ENCODE measurements around the gene SCG5.

The SCG5 gene

GRCh38 chr15:32691689-32692038 is 50.2 kb downstream of the SCG5 start:
- H3K4me1 ChIP-seq (ENCODE audit: insufficient read depth, low read length, severe bottlenecking) = no peaks in the 10 kb centered on the region
- no peak overlapping the region for H3K4me3 ChIP-seq (ENCODE audit: low read depth, low read length, poor library complexity, severe bottlenecking)
- no peaks in the 10 kb centered on the region for H3K79me2 ChIP-seq (ENCODE audit: insufficient read depth, low read length)
- no peaks in the 10 kb centered on the region for H3K9me3 ChIP-seq (ENCODE audit: low read length)
- no peak overlapping the region for H3K4me2 ChIP-seq (ENCODE audit: low read length)
- no peaks in the 10 kb centered on the region for H3K36me3 ChIP-seq (ENCODE audit: insufficient read depth, low read length)
- no peaks in the 10 kb centered on the region for H3F3A ChIP-seq (ENCODE audit: insufficient read depth, low read length)
- no peaks in the 10 kb centered on the region for H3K9me2 ChIP-seq (ENCODE audit: low read depth, low read length)
- H2AFZ ChIP-seq (ENCODE audit: low read length) = no peak overlapping the region
- H3K27ac ChIP-seq (ENCODE audit: low read depth, low read length, poor library complexity, severe bottlenecking) = no peak overlapping the region
- H3K9ac ChIP-seq (ENCODE audit: low read length) = no peak overlapping the region
- H3K27me3 ChIP-seq (ENCODE audit: insufficient read depth, low read length) = no peaks in the 10 kb centered on the region
- no peaks in the 10 kb centered on the region for H4K20me1 ChIP-seq (ENCODE audit: insufficient read depth, low read length)
- no peak for TF ChIP-seq EZH2 (IDR thresholded peaks at IDR 0.05; ENCODE audit: borderline replicate concordance, low read length)
- no peak for TF ChIP-seq CTCF (IDR thresholded peaks at IDR 0.05; ENCODE audit: low read length)

GRCh38 chr15:32692286-32692685 is 50.8 kb downstream of the SCG5 start:
- Histone ChIP-seq H3K9me3 (ENCODE audit: low read length) (no peaks in the 10 kb centered on the region), H3F3A (ENCODE audit: insufficient read depth, low read length) (no peaks in the 10 kb centered on the region), H3K27ac (ENCODE audit: low read depth, low read length, poor library complexity, severe bottlenecking) (no peak overlapping the region), H2AFZ (ENCODE audit: low read length) (no peak overlapping the region), H3K79me2 (ENCODE audit: insufficient read depth, low read length) (no peaks in the 10 kb centered on the region), H3K9ac (ENCODE audit: low read length) (no peak overlapping the region), H3K4me2 (ENCODE audit: low read length) (no peak overlapping the region), H3K4me3 (ENCODE audit: low read depth, low read length, poor library complexity, severe bottlenecking) (no peak overlapping the region), H3K4me1 (ENCODE audit: insufficient read depth, low read length, severe bottlenecking) (no peaks in the 10 kb centered on the region), H3K27me3 (ENCODE audit: insufficient read depth, low read length) (no peaks in the 10 kb centered on the region), H3K36me3 (ENCODE audit: insufficient read depth, low read length) (no peaks in the 10 kb centered on the region), H3K9me2 (ENCODE audit: low read depth, low read length) (no peaks in the 10 kb centered on the region), H4K20me1 (ENCODE audit: insufficient read depth, low read length) (no peaks in the 10 kb centered on the region)
- TF ChIP-seq EZH2 (IDR thresholded peaks at IDR 0.05; ENCODE audit: borderline replicate concordance, low read length) (no peak), CTCF (IDR thresholded peaks at IDR 0.05; ENCODE audit: low read length) (no peak)

- H3K79me2 ChIP-seq (ENCODE audit: insufficient read depth, low read length) = no peaks in the 10 kb centered on the region
- H3K4me2 ChIP-seq (ENCODE audit: low read length) = no peak overlapping the region
- no peaks in the 10 kb centered on the region for H3K27me3 ChIP-seq (ENCODE audit: insufficient read depth, low read length)
- no peak overlapping the region for H3K4me3 ChIP-seq (ENCODE audit: low read depth, low read length, poor library complexity, severe bottlenecking)
- TF ChIP-seq EZH2 (IDR thresholded peaks at IDR 0.05; ENCODE audit: borderline replicate concordance, low read length) (no peak), CTCF (IDR thresholded peaks at IDR 0.05; ENCODE audit: low read length) (no peak)
- no peaks in the 10 kb centered on the region for H3K4me1 ChIP-seq (ENCODE audit: insufficient read depth, low read length, severe bottlenecking)
- no peaks in the 10 kb centered on the region for H4K20me1 ChIP-seq (ENCODE audit: insufficient read depth, low read length)
- no peaks in the 10 kb centered on the region for H3K9me2 ChIP-seq (ENCODE audit: low read depth, low read length)
- H3K9me3 ChIP-seq (ENCODE audit: low read length) = no peaks in the 10 kb centered on the region
- H3K9ac ChIP-seq (ENCODE audit: low read length) = no peak overlapping the region
- no peaks in the 10 kb centered on the region for H3F3A ChIP-seq (ENCODE audit: insufficient read depth, low read length)
- no peak overlapping the region for H3K27ac ChIP-seq (ENCODE audit: low read depth, low read length, poor library complexity, severe bottlenecking)
- H3K36me3 ChIP-seq (ENCODE audit: insufficient read depth, low read length) = no peaks in the 10 kb centered on the region
- no peak overlapping the region for H2AFZ ChIP-seq (ENCODE audit: low read length)
These were observed 52.9 kb downstream of the SCG5 start for GRCh38 chr15:32694222-32694983.

Measured in OCI-LY1 (cell line).